ENCODE results near the gene MPPED2.

DNA sequence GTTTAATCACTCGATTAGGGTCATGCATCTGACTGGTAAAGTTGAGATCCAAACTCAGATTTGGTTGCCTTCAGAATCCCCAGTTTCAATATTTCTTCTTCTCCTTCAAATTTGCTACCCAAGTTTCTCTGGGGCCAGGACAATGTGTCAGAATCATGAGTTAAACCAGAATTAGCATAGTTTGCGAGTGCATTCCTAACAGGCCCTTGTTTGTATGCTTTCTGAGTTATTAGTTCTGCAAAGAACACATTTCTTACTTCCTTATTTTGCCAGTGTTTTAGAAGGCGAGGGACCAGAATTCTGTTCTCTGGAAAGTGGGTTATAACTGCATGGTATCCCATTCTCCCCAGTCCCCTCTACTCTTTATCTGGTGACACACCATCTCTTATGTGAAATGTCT, 151.3 kb downstream of the MPPED2 start:
- TF ChIP-seq, protein P1, sequence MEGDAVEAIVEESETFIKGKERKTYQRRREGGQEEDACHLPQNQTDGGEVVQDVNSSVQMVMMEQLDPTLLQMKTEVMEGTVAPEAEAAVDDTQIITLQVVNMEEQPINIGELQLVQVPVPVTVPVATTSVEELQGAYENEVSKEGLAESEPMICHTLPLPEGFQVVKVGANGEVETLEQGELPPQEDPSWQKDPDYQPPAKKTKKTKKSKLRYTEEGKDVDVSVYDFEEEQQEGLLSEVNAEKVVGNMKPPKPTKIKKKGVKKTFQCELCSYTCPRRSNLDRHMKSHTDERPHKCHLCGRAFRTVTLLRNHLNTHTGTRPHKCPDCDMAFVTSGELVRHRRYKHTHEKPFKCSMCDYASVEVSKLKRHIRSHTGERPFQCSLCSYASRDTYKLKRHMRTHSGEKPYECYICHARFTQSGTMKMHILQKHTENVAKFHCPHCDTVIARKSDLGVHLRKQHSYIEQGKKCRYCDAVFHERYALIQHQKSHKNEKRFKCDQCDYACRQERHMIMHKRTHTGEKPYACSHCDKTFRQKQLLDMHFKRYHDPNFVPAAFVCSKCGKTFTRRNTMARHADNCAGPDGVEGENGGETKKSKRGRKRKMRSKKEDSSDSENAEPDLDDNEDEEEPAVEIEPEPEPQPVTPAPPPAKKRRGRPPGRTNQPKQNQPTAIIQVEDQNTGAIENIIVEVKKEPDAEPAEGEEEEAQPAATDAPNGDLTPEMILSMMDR (IDR thresholded peaks at IDR 0.05) = no peak
- no peak for TF ChIP-seq POLR2A (IDR thresholded peaks at IDR 0.05)

Data from lower leg skin (tissue), 3 donors.